SKM-1 treated with dmso at 0.1 percent for 144 hours (cell line): ENCODE results near the gene PPP1R1C.
"Not testable (repeated sequence)": the region's sequence is repeated elsewhere in the genome, so short reads cannot be mapped to it uniquely, and the experiment has no call there.

ENCODE experiments used
- DNase-seq: peaks from one replicate; lab custom pipeline; 2025; ENCODE audit not compliant: unreplicated experiment; lab: John Stamatoyannopoulos, UW

The PPP1R1C gene

DNA sequence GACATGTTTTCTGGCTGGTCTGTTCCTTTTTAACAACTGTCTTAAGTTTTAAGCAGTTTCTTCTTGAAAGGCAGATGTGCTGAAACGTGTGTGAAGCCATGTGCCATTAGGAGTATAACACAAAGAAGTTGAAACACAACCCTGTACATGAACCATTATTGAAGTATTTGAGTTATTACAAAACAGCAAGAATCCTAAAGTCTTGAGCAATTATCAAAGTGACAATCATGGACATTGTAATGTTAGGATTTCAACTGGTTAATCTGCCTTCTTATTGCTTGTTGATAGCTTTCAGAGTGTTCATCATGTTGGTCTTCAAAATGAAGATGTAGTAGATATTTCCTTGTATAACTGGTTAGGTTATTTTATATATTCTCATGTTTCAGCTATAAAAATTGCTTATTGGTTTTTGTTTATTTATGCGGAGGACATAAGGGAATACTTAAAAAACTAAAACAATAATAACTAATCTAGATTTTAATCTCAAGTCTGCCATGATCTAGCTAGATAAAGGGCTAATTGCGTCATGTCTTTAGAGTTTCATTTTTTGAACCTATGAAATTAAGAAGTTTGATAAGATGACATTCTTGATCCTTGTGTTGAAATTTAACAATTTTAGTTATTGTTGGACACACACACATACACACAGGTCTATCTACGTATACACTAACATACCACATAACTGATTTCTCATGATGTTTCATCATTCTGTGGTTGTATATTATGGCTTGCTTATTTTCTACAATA is 21.1 kb downstream of the PPP1R1C start:
- DNase-seq, result no peak

DNA sequence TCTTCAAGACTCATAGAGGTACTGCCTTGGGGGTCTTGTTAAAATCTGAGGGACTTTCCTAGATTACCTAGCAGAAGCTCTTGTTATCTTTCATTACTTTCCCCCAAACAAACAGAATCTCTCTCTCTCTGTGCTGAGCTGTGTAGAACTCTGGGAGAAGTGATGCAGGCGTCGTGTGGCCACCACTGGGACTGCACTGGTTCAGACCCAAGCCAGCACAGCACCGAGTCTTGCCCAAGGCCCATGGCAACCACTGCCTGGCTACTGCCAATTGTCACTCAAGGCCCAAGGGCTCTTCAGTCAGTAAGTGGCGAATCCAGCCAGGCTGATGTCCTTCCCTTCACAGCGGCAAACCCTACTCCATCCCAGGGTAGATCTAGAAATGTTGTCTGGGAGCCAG is 28.6 kb downstream of the PPP1R1C start:
- no peak for DNase-seq

DNA sequence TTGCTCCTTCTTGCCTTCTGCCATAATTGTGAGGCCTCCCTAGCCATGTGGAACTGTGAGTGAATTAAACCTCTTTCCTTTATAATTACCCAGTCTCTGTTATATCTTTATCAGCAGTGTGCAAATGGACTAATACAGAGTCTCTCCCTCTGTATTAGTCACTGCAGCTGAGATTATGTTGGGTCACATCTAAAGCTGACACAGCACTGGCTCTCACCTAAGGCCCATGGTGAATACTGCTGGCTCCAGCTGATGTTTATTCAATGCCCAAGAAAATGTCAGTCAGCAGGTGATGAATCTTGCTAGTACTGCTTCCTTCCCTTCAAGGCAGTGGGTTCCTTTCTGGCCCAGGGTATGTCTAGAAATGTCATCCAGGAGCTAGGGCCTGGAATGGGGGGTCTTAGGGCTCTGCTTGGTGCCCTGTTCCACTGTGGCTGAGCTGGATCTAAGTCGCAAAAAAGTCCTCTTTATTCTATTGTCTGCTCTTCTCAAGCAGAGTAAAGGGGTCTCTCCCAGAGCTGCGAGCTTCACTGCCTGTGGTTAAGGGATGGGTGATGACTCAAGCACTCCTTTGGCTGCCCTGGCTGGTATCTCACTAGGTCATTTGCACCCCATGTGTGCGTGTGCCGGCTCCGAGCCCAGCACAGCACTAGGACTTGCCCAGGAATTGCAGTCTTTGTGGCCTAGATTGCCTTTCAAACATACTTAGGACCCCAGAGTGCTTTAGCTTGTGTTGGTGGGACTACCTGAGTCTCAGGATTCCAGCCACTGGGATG is 29.9 kb downstream of the PPP1R1C start:
- DNase-seq, result no peak

DNA sequence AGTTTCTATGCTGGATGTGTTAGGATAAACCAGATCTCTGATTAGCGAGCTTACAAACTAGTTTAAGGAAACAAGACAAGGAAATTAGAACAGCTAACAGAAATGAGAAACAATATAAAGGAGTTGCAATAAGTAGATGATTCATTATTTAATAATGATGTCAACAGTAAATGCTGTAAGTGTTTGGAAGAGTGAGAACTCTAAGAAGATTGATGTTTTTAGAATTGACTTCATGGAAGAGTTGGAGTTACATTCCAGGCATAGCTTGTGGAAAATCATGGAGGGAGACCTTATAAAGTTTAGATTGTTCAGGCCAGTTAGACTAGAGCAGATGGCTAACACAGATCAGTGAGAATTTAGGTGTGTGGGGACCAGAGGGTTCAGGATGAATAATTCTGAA is 32.6 kb downstream of the PPP1R1C start:
- DNase-seq, result no peak

DNA sequence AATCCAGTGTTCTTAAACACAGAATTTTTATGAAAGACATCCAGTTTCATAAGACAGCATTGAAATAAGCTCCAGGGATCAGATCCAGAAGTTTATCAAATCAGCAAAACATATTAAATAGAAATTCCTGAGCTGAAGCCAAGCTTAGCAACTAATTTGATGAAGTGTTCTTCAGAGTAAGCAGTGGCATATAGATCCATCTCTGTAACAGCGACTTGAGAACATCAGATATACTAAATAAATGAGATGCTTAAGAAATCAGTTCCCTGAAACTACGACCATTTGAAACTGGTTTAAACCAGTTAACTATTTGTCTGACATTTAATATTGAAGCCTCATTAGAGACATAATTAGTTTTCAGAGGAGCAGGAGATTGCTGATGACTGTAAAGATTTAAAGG is 34.1 kb downstream of the PPP1R1C start:
- DNase-seq, result no peak

DNA sequence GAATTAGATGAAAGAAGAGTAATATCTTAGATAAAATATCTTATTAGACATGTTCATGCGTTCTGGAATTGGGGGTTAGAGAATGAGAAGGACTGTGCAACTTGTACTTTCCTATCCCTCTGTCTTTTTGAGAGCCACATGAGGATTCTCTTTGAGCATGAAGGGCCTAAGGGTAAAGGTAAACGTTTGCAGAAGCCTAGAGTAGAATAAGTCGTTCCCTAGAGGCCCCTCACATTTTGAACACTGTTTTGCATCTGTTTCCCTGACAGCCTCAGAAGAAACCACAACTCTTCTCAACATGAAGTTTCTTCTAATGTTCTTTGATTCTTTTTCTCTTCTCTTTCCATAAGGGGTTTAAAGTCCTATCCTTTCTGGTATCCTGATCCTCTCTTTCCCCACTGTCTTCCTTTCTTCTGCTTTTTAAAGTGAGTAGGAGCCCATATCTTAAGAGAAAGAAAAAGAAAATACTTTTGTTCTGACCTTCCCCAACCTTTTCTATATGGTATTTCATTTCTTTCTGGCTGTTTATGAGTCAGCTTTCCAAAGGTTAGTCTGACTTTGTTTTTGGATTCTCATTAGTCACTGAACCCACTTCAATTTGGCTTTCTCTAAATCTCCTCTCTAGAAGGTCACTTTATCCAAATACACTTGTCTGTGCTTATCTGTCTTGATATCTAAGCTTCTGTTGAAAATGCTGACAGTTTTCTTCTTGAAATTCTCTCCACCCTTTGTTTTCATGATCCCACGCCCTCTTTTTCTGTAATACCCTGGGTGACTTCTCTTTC is 34.8 kb downstream of the PPP1R1C start:
- no peak for DNase-seq

DNA sequence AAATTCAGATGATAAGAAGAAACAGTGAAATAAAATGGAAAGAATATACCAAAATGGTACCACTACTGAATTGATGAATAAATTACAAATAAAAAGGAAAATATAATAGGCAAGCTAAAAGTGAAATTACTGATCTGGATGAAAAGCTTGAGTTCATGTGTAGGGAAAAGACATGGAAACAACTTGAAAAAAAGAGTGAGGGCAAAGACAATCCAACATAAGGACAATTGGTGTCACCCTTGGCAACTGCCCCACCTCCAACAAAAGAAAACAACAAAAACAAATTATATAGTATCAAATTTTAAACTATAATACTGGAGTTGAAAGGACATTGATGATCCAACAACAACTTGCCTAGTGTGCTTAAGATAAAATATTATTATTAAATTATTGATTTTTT is 37.6 kb downstream of the PPP1R1C start:
- no peak for DNase-seq

DNA sequence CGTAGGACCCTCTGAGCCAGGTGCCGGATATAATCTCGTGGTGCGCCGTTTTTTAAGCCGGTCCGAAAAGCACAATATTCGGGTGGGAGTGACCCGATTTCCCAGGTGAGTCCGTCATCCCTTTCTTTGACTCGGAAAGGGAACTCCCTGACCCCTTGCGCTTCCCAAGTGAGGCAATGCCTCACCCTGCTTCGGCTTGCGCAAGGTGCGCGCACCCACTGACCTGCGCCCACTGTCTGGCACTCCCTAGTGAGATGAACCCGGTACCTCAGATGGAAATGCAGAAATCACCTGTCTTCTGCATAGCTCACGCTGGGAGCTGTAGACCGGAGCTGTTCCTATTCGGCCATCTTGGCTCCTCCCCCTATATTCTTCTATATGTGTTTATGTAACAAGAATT is 45.2 kb downstream of the PPP1R1C start:
- not testable (repeated sequence) for DNase-seq

DNA sequence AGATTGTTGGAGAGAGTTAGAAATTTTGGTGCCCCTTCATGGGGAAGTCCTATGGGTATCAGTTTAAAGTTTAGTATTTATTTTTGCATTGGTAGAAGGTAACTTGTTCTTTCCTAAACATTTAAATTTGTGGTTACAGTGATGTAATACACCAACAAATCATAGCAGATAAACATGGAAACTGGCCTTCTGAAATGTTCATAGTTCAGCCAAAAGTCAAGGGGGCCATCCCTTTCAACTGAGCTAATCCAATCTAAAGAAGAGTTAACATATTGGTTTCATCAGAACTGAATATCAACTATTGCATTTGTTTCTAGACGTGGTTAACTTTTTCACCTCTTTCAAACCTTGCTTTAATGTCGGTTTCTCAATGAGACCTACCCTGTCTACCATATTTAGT is 46.3 kb downstream of the PPP1R1C start:
- DNase-seq, result no peak

DNA sequence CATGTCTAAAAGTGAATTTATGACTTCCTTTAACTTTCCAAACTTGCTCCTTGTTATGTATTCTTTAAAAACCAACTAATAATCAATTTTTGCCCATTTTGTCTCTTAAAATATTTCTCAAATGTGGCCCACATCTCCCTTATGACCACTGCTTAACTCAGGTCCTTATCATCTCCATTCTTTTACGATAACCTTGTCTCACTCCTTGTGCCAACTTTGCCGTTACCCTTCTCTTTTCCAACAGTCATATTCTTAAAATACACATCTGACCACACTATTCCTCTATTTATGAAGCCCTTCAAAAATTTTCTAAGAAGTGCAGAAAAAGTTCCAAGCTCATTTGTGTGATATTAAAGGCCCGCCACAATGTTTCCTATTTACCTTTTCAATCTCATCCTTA is 47.8 kb downstream of the PPP1R1C start:
- DNase-seq, result no peak

DNA sequence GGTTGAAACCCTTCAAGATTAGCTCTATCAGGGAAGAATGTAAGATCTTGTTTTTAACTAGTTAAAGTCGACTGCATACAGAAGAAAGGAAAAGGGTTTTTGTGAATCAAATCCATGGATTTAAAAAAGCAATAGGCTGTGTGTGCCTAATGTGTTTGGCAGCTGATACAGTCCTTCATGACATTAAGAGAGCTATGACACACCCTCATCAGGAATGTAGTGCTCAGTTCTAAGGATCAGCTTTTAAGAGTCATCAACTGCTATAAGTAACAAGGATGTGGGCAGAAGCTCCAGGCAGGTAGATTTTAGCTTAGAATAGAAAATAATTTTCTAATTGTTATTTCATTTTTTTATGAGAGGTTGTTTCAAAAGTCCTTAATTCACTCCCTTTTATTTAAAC is 52.9 kb downstream of the PPP1R1C start:
- no peak for DNase-seq

DNA sequence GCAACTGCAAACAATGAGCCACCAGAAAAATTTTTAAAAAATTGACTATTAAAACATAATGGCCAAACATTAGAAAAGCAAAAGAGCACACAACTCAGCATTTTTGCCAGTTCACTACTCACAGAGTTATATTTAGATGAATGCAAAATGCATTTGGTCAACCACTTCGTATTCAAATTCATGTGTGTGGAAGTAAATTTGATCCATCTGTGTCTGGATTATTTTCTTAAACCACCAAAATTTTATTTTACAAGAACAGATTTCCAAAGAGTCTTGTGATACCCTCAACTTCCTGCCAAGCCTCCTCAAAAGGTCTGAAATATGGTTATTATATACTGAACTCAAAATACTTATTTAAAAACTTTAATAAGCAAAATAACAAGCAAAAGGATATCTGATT is 57.4 kb downstream of the PPP1R1C start:
- DNase-seq, result no peak

DNA sequence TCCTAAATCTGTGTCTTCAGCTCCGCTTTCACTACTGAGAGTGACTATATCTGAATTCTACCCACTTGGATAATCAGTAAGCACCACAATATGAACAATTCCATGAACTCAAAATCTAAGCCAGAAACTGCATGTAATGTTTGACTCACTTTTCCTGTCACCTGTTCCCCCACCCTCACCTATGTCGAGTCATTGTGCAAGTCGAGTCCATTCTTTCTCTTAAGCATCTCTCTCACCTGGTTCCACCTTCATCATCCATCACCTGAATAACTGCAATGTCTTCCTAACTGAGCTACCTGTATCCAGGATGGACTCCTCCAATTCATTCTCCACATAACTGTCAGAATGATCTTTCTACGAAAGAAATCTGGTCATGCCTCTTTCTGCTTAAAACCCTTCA is 58.2 kb downstream of the PPP1R1C start:
- DNase-seq, result no peak

DNA sequence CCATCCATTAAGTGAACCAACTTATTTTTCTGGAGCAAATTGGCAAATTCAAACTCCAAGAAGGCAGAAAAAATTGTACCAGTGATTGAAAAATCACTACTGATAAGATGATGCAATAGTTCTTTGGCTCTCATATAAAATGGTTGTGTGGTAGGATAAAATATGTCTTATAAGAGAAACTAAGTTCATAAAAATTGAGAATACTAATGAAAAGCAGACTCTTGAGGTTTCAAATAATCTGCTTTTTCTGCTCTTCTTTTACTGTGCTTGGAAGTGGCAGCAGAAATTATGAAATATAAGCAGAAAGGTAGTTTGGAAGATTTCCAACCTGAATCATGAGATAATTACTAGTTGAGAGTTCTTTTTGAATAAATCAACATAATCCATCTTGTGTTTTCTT is 61.9 kb downstream of the PPP1R1C start:
- DNase-seq, result no peak

DNA sequence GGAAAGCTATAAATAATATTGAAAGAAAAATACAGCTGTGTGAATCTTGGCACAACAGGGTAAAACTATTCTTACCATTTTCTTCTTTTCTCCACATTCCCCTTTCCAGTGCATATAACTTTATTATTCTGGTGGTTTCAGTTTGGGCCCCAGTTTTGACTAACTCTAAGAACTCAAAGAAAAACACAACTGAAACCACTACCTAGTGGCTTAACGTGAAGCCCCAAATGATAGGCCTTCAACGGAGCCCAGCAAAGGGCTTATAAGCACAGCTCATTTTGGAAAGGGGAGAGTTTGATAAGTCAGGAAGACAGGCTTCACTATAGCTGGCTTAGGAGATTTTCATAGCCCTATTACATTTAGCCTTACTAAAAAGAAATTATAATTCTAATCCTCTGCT is 62.4 kb downstream of the PPP1R1C start:
- DNase-seq, result no peak

DNA sequence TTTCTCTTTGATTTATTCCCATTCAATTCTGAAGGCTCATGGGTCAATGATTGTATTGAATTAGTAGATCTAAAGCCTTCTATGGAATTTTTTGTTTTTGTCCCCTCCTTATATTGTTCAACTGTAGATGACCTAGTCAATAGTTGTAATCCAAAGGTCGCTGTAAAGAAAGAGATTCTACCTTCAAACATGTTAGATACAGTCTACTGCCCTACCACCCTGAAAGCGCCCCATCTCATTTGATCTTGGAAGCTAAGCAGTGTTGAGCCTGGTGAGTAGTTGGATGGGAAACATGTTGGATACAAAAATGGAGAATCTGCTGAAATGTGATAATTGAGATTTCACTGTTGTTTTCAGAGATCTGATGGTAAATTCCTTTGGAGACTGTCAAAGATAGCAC is 63.0 kb downstream of the PPP1R1C start:
- DNase-seq, result no peak

DNA sequence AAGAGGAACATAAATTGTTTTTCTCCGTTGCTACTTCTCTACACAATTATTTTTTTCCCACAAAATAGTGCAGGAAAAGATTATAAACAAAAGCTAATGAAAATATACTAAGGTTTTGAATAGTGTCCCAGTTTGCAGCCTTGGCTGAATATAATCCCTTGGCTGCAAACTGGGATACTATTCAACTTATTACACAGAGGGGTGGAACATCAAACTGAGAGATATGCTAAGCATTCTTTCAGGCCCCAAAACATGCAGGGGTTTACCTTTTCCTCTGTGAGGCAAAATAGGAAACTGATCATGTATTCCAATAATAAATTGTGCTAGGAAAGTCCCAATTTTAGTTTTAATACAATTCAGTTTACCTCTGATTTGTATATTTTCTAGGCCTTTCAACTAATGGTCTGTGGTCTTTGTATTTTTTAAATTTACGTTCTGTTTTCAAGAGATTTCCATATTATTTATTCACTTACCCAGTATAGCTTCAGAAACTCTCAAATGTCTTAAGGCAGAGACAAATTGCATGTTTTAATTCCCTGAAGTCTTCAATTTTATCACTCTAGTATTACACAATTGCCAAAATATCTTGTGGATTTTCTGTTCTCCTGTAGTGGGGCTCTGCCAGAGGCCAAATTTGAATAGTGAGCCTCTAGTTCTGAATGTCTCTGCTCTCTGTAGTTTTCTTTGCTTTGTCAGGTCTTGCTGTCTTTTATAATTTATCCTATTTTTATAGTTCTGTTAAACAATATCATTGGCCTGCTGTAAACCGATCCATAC is 63.9 kb downstream of the PPP1R1C start:
- no peak for DNase-seq

DNA sequence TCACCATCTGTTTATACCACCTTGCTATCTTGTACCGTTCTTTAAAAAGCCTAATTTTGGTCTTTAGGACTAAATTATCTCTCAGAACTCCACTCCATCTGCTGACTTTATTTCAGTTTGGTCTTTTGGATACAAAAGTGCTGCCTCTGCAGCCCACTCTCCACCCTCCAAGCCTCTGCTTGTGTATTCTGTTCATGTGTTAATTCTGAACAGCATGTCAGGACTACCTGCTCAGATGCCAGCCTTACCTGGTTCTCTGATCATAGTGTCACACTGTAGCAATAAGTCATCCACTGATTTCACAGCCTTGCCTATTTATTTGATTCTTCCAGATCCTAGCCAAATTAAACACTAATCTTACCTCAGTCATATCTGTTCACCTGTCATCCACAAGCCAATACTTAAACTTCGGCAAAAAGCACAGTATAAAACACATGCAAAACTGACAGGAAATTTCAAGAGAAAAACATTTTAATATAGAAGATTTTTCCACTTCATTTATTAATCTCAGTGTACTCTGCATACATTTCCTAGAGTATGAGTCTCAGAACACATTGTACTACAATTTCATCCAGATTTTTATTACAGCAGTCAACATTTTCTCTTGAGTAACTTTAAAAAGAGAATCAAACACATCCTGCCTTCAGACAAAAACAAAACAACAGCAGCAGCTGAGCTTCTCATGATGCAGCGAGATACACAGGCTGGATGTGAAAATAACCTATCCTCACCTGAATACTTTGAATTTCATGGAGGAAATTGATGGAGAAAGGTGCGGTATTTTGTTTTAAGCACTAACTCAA is 64.9 kb downstream of the PPP1R1C start:
- DNase-seq, result no peak

DNA sequence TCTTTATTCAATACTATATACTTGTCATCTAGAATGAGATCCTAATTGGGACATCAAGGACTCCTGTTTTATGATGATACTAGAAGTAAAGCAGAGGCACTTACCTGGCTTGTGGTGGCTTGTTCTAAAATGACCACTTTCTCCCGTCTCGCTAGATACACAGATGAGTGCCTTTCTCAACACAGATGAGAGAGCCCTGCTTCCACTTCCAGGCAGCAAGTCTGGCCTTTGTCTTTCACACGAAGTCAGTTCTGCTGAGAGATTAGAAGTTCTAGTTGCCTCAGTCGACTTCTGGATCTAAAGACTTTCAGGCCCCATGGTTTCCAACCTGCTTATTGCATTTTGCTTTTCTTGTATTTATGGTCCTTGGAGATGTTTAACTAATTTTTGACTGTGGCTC is 70.3 kb downstream of the PPP1R1C start:
- no peak for DNase-seq

DNA sequence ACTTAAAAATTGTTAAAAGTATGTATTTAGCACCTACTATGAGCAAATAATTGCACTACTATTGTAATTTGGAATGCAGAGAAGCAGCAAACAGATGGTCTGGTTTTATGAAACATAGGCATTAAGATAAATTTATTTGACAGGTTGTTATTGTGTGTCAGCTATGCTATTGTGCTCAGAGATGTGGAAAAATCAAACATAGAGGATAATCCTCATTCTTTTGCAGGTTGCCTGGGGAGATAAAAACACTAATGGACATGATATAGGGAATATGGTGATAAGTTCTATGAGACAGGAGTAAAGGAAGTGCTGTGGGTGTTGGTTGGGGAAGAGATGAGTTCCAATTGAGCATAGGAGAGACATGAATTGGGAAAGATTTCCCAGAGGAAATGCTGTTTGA is 71.3 kb downstream of the PPP1R1C start:
- no peak for DNase-seq
